NCI-H2171 (cell line): ENCODE data around the gene CEP152.

Experiments
- DNase-seq: peaks from one replicate; lab custom pipeline; 2025; lab: John Stamatoyannopoulos, UW

Gene CEP152

DNA sequence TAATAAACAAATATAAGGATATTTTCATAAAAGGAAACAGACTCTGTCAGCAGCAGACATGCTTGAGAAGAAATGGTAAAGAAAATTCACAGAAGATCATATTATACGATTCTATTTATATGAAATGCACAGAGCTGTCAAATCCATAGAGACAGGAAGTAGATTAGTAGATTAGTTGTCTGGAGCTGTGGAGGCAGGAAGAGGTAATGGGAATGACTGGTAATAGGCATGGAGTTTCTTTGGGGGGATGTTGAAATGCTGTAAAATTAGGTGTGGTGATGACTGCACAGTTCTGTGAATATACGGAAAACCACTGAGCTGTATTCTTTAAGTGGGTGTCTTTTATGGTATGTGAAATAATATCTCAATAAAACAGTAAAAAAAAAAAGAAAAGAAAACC, 35.3 kb downstream of the CEP152 start:
- no peak for DNase-seq

DNA sequence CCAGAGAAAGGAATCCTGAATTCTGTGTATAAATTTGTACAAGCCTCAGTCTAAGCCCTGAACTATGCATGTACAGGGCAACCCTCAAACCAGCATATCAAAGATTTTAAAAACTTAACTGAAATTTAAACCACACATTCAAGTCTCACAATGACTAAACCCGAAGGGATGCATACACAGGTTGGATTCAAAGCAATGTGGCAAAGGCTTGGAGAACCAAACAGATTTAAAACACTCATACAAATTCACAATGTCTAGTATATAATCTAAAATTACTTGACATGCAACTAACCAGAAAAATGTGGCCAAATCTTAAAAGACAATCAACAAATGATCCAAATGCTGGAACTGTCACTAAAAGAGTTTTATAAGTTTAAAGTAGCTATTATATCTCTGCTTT, 36.4 kb downstream of the CEP152 start:
- DNase-seq, result no peak

DNA sequence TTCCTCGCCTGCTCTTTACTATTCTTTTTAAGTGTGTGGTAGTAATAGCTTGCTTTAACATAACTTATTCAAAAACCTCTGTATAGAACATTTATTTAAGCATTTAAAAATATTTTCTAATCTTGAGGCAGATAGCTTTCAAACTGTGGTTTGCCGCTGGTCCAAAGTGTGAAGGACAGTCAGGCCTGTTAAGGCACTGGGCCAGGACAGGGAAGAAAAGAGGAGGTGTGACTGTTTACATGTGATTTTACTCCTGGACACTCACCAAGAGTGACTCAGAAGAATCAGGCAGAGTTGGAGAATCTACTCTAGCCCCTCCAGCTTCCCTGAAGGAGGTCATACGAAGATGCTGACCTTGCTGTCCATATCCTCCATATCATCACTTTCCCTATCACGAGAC, 44.7 kb downstream of the CEP152 start:
- no peak for DNase-seq

DNA sequence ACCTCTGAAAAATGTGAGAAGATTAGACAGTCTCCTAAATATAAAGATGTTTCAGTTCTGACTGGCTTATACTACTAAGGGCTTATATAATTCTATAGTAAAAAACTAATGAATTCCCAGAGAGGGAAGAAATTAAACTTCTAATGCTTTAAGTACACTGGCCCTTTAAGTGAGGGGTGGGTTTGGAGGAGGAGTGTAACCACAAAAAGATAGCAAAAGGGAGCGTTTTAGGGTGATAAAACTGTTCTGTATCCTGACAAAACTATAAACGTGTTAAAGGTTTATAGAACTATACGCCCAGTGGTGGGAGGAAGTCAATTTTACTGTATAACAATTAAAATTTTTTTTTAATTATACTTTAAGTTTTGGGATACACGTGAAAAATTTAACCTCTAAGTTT, 45.8 kb downstream of the CEP152 start:
- no peak for DNase-seq

GRCh38 chr15:48761393-48762158, 49.3 kb downstream of the CEP152 start:
- no peak for DNase-seq

GRCh38 chr15:48759921-48760320, 50.9 kb downstream of the CEP152 start:
- DNase-seq, result no peak

DNA sequence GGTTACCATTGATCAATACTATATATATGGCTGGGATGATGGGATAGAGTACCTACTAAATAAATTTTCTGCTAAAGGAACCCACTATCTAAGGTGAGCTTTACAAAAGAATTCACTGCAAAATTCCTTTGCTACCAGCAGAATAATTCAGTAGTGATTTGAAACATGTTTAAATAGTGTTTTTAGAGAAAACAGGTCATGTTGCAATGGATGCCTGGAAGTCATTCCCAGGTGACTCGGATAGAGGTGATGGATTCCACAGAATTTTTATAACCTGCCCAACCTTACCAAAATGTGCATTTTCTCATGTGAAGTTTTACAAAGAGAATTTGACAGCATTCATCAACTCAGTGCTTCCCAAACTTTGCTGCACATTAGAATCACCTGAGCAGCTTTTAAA, 53.2 kb downstream of the CEP152 start:
- no peak for DNase-seq

DNA sequence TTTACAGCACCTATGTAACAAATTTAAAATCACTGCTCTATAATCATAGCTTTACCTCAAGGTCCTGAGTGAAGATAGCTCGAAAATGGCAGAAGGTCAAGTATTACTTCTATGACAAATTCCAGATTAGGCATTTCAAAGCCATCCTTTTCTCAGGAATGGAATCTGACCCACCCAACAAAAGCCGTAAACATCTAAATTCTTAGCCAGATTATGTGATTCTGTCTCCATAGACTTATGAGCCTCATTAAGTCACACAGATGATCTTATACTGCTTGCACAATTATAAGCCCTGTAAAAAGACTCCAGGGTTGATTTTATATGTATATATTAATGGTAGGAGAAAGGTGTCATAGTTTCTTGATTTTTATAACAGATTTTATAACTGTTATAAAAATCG, 56.9 kb downstream of the CEP152 start:
- DNase-seq, result no peak

DNA sequence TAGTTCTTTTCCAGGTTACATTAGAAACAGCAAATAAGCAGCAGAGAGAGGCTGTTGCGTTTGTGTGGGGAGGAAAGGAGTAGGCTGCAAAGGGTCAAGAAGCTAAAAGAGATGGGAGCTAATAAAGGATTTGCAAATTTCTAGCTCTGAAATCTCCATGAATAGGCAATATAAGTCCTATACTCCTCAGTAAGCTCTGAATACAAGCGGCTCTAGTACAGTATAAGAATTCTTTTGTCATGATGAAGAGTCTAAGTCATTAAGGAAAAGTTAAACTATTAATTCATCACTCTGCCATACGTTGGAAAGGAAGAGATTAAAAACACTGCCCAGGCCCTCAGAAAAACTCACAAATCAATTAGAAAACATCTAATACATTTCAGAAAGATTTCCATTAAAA, 59.3 kb downstream of the CEP152 start:
- DNase-seq, result no peak

GRCh38 chr15:48748535-48748934, 62.3 kb downstream of the CEP152 start:
- DNase-seq, result no peak

DNA sequence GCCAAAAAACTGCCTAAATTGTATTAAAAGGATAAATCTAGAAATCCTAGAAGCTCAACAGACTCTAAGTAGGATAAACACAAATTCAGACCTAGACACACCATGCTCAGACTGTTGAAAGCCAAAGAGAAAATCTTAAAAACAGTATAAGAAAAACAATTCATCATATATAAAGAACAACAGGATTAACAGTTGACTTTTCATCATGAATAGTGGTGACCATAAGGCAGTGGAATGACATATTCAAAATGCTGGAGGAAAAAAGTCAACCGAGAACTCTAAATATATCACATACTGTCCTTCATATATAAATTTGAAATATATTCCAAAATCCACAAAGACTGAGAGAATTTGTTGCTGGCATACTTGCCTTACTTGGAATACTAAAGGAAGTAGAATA, 77.3 kb downstream of the CEP152 start:
- no peak for DNase-seq

GRCh38 chr15:48730506-48730905, 80.4 kb downstream of the CEP152 start:
- DNase-seq, result no peak

DNA sequence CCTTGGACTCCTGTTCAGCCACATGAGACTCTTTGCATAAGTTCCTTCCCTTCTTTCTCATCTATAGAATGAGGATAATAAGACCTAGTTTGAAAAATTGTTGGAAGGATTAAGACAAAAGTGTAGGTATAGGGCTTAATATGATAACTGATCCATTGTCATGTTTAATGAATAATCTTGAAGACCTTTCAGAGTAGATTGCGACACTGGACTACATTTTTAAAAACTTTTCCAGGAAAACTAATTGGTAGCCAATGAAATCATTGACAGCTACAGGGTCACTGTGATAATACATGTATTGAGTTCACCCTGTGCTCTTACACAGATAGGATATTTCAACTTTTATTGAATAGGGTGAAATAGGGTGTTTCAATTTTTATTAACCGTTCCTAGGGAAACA, 86.9 kb downstream of the CEP152 start:
- DNase-seq, result no peak

- no peak for DNase-seq
Measured at GRCh38 chr15:48722764-48723661, 87.9 kb downstream of the CEP152 start.

GRCh38 chr15:48721061-48721810, 89.6 kb downstream of the CEP152 start:
- no peak for DNase-seq

DNA sequence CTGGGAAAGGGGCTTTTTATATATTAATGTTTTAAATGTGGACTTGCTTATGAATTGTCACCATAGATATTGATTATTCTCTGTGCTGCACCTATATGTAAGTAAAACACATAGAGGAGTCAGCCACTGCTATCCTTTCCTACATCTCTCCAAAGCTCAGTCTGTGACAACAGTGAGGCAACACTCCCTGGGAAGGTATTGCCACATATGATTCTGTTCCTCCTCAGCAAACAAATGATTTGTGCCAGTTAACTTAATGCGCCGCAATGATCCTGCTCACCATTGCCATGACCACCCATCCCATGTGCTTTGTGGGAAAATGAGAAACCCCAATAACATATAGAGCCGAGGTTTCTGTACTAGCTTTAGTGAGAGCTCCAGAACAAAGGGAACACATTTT, 90.2 kb downstream of the CEP152 start:
- DNase-seq, result no peak

DNA sequence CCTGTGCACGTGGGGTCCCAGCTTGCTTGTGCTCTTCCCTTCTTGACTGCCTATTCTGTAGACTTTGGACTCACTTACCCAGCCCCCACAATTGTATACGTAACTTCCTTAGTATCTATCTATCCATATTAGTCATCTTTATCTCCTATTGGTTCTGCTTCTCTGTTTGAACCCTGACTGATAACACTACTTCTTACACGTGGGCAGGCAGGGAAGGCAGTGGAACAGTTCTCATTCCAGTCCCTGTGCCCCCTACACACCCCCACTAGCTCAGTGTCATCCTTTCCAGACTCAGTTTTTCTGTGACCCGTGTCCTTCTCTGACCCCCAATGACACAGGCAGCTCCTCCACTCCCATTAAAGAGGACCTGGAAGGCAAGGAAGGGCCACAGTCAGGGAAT, 91.2 kb downstream of the CEP152 start:
- no peak for DNase-seq

DNA sequence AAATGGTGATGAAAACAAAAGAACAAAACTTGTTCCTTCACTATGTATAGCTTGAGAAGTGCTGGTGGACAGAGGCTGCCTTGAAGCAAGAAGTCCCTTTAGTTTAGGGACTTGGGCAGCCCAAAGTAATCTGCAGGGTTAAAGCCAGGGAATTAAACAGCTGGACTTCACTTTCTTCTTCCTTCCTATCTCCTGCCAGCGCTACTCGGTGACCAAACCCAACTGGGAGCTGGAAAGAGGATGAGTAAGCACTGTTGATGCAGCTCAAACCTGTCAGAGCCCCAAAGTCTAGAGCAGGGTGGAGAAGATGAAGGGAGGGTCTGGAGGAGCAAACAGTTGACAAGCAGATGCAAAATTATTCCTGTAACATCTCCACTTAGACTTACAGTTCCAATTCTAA, 92.2 kb downstream of the CEP152 start:
- no peak for DNase-seq

GRCh38 chr15:48717458-48717857, 93.4 kb downstream of the CEP152 start:
- DNase-seq, result no peak

DNA sequence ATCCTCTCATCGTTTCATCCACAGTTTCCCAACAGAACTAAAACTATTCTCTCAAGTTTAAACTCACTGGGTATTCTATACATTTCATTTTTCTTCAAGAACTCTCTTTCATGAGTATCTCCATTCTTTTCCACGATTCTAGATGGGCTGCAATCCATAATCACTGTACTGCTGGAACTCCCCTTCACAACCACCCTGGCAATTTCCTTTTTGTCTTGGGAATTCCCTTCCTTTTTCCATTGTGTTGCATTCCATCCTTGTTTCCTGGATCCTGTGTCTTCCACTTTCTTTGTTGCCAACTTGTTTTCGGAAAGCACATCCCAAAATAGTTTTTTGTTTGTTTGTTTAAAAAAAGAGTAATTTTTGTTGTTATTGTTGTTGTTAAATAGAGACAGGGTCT, 98.3 kb downstream of the CEP152 start:
- no peak for DNase-seq

DNA sequence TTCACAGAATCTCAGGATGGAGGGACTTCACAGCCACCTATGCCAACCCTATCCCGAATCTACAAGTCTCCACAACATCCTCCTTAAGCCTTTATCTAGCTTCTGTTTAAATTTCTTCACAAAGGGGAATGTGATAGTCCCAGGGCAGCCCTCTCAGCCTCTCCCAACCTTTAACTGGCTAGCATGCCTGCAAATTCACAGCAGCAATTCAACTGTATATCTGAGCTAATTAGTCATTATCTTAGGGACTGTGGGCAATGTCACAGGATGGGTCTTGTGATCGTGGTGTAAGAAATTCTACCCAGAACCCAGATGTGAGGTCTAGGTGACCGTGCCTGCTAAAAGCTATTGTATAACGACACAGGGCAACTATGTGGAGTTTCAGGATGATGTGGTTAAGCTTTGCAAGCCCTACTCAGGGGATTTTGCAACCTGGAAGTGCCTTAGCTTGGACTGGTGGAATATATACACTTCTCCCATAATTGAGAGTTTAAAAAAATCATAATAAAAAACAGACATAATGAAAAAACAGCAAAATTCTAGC, 99.8 kb downstream of the CEP152 start:
- DNase-seq, result no peak

GRCh38 chr15:48708641-48709040, 102.2 kb downstream of the CEP152 start:
- no peak for DNase-seq
